22Rv1 (cell line): ENCODE results near the gene SEC23IP.

Source experiments
- H3K27ac ChIP-seq: fragments of 450-650 bp; 2 replicates; pipeline ENCODE4 v1.5.1; 2017
- ZFX ChIP-seq: fragments of 450-650 bp; IDR thresholded peaks from 2 replicates; pipeline ENCODE4 v1.6.1; 2017; ENCODE audit warnings: antibody characterized with exemption, borderline replicate concordance
- TF ChIP-seq, protein P1 (sequence below): fragments of 450-650 bp; IDR thresholded peaks from 2 replicates; pipeline ENCODE4 v1.5.1; 2017; ENCODE audit warnings: mild to moderate bottlenecking

SEC23IP gene

DNA sequence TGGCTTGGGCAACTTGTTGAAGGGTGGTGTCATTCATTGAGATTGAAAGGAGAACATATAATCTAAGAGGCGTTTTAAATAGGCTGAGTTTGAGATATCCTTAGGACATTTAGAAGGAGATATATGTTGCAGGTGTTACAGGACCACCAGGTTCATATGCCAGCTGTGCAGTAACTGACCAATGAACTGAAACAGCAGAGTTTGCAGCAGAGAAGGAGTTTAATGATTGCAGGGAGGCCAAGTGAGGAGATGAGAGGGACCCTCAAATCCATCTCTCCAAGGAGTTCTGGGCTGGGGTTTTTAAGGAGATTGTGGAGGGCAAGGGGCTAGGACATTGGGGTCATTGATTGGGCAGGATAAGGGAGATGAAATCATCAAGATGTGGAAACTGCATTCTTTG is 74.5 kb downstream of the SEC23IP start:
- no peak for TF ChIP-seq ZFX
- TF ChIP-seq, protein P1, sequence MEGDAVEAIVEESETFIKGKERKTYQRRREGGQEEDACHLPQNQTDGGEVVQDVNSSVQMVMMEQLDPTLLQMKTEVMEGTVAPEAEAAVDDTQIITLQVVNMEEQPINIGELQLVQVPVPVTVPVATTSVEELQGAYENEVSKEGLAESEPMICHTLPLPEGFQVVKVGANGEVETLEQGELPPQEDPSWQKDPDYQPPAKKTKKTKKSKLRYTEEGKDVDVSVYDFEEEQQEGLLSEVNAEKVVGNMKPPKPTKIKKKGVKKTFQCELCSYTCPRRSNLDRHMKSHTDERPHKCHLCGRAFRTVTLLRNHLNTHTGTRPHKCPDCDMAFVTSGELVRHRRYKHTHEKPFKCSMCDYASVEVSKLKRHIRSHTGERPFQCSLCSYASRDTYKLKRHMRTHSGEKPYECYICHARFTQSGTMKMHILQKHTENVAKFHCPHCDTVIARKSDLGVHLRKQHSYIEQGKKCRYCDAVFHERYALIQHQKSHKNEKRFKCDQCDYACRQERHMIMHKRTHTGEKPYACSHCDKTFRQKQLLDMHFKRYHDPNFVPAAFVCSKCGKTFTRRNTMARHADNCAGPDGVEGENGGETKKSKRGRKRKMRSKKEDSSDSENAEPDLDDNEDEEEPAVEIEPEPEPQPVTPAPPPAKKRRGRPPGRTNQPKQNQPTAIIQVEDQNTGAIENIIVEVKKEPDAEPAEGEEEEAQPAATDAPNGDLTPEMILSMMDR = no peak
- H3K27ac ChIP-seq = no peak overlapping the region

DNA sequence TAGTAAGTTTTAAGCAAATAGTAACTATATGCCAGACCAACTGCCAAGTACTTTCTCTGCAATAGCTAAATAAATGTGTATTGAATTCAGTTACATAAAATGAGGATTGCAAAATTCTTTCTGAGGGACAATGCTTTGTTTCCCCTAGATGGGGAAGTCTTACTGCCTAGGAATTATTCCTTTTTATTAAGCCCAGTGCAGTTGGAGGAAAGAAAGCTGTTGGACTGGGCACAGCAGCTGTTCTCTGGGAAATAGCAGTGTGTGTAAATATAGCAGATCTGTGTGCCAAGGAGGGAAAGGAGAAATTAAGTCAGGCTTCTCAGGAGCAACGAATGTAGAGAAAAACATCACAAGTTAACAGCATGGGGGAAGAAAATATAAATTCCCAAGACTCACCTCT is 77.1 kb downstream of the SEC23IP start:
- H3K27ac ChIP-seq = no peak overlapping the region
- TF ChIP-seq, protein P1 = no peak
- TF ChIP-seq ZFX = no peak

DNA sequence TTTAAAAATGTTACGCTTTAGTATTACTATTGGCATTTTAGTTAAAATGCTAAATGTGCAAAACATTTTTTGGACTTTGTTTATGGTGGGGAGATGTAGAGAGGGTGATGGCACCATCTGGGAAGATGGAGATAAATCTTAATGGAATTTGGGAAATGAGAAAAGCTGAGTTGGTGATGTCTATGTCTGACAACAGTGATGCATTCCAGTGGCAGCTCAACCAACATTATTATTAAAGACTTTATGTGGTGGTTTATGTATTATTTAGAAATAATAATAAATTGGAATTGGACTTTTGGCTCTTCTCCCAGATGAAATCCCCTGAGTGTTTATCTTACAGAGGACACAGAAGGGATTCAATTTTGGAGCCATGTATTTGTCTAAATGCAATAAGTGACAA is 77.6 kb downstream of the SEC23IP start:
- TF ChIP-seq, protein P1 = no peak
- no peak for TF ChIP-seq ZFX
- no peak overlapping the region for H3K27ac ChIP-seq

DNA sequence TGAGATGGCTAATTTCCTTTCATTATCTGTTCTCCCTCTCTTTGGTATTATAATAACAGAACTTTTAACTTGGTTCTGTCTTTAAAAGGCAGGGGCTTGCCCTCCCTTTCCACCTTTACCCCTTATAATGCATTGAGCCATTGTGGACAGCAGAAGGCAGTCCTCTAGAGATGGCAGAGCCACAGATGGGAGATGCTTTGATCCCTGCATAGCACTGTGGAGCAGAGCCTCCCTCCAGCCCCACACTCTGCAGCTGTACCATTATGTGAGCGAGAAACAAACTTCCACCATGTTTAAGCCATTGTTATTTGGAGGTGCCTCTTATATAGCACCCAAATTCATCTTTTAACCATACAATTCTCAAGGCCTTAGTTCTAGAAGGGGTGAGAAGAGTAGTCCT is 78.4 kb downstream of the SEC23IP start:
- no peak overlapping the region for H3K27ac ChIP-seq
- no peak for TF ChIP-seq ZFX
- TF ChIP-seq, protein P1 = no peak

DNA sequence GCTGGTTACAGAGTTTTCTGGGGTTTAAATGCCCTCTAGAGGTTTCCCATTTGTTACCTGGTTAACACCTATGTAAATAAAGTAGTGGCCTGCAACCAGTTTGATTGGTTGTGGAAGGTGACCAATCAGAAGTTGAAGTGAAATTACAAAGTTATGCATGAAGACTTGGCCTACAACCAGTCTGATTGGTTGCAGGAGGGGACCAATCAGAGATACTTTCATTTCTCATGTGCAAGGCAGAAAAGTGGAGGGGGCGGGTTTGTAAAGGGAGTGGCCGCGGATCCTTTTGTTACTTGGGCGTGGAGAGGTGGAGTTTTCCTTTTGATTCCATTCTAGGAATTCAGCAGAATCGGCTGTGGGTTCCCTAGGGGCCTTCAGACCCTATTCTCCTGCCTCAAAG is 80.8 kb downstream of the SEC23IP start:
- no peak for TF ChIP-seq ZFX
- H3K27ac ChIP-seq = no peak overlapping the region

DNA sequence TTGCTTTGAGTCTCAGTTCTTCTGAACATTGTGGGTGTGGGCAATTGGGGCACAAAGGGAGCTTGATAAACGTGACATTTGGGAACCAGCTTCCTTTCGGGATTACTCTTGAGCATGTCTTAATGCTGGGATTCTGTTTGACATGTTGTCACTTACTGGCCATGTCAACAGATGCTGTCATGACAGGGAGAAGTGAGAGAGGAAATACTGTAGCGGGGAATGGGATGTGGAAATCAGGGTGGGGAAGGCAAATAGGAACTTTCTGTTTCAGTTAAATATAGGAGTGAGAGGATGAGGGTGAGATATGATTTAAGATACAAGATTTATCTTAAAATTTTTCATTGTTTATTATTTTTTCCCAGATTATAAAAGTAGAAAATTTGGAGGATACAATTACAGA is 83.9 kb downstream of the SEC23IP start:
- no peak overlapping the region for H3K27ac ChIP-seq
- TF ChIP-seq ZFX = no peak
- TF ChIP-seq, protein P1 = no peak

DNA sequence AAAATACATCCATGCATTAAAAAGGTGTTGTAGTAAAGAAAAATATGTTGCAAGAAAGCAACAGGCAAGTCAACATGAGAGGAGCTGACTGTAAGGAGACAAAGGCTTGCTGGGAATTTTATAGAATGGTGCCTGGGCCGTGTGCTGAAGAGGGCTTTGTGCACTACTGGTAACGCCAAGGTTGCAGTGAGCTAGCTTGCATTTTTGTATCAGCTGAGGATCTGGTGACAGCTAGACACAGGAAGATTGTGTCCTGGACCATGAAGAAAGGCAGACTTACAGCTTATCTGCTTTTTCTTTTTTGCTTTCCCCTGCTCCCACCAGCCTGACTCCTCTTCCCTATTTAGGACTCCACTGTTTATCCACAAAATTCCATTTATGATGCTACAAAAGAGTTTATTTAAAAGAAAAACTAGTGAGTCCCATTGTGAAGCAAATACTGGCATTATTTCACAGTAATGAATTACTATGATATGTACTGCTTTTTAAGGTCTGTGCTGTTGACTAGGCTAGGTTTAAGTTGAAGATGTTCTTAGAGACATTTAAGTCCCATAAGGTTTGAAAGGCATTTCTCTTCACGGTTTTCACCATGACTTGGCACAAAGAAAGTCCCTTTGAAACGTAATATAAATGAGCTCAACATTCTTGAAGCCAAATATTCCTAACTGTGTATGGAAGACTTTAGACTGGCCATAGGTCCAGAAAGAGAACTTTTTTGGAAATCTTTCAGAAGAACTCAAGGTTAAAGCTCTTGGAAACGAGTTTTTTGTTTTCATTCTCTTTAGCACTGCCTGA is 88.6 kb downstream of the SEC23IP start:
- TF ChIP-seq ZFX = no peak
- TF ChIP-seq, protein P1 = no peak
- no peak overlapping the region for H3K27ac ChIP-seq

DNA sequence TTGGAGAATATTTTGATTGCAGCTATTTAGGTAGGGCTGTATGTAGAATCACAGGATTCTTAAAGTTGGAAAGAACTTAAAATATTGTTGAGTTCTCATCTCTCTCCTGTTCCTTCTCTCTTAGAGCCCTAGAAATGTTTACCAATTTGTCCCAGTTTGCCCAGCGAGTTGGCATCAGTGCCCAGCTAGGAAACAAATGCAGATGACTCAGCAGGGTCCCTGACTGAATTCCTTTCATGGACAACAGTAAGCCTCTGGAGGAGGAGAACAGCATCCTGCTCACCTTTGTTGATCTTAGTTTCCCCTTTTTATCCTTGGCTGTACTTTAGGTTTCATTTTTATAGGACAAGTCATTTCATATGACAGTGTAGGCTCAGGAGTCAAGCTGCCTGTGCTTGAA is 89.3 kb downstream of the SEC23IP start:
- H3K27ac ChIP-seq = no peak overlapping the region
- TF ChIP-seq, protein P1 = no peak
- no peak for TF ChIP-seq ZFX
